ENCODE results near the gene GPR78. TPM values are rescaled to one million over a fixed set of nuclear protein-coding genes. Genes with fewer than 3 reads are reported as not detected.

The GPR78 gene
- under 1 TPM in 2 of 4 donors, not detected in 2; 0.19 TPM for total RNA-seq

- DNase-seq (ENCODE audit: low spot score) (no peak), ATAC-seq (ENCODE audit: low FRiP score) (peak; percentile 64)
- no peak for TF ChIP-seq CTCF (IDR thresholded peaks at IDR 0.05)
These were observed at the start of gene GPR78 for GRCh38 chr4:8580321-8581093. Gene GPR78 (plus strand): TSS chr4:8580392. CDS start chr4:8580983, 591 bp downstream.

- DNase-seq (ENCODE audit: low spot score) (no peak), ATAC-seq (ENCODE audit: low FRiP score) (no peak)
- no peak for TF ChIP-seq CTCF (IDR thresholded peaks at IDR 0.05)
These were observed 47.9 kb upstream of the GPR78 start for GRCh38 chr4:8532245-8532781.

GRCh38 chr4:8533274-8533865 is 46.8 kb upstream of the GPR78 start:
- no peak for TF ChIP-seq CTCF (IDR thresholded peaks at IDR 0.05)
- DNase-seq (ENCODE audit: low spot score), result no peak
- ATAC-seq (ENCODE audit: low FRiP score), result no peak

GRCh38 chr4:8534129-8534528 is 46.1 kb upstream of the GPR78 start:
- ATAC-seq (ENCODE audit: low FRiP score), result peak; percentile 87
- DNase-seq (ENCODE audit: low spot score), result no peak
- no peak for TF ChIP-seq CTCF (IDR thresholded peaks at IDR 0.05)

- no peak for TF ChIP-seq CTCF (IDR thresholded peaks at IDR 0.05)
- DNase-seq (ENCODE audit: low spot score) (no peak), ATAC-seq (ENCODE audit: low FRiP score) (peak; percentile 14)
These were observed 45.6 kb upstream of the GPR78 start for GRCh38 chr4:8534611-8535010.

- ATAC-seq (ENCODE audit: low FRiP score), result no peak
- no peak for DNase-seq (ENCODE audit: low spot score)
- TF ChIP-seq CTCF (IDR thresholded peaks at IDR 0.05), result no peak
These were observed 43.7 kb upstream of the GPR78 start for GRCh38 chr4:8536467-8536866.

All from omental fat pad (tissue), 4 donors.